ENCODE measurements around the gene ADAMTSL3.

GRCh38 chr15:83999396-84000135 is 345.6 kb downstream of the ADAMTSL3 start:
- TF ChIP-seq GRHL2 (CRISPR knock-in tag; IDR thresholded peaks at IDR 0.05; ENCODE audit: insufficient replicate concordance, severe bottlenecking): no peak
- no peak for TF ChIP-seq ZNF512 (CRISPR knock-in tag; IDR thresholded peaks at IDR 0.05; ENCODE audit: borderline replicate concordance)
- no peak for TF ChIP-seq CTCF (IDR thresholded peaks at IDR 0.05)
- TF ChIP-seq NR2C2 (CRISPR knock-in tag; IDR thresholded peaks at IDR 0.05): no peak
- no peak for TF ChIP-seq ZNF138 (CRISPR knock-in tag; conservative IDR thresholded peaks at IDR 0.05)
- TF ChIP-seq ZNF121 (CRISPR knock-in tag; IDR thresholded peaks at IDR 0.05): no peak
- TF ChIP-seq NR3C1 (CRISPR knock-in tag; conservative IDR thresholded peaks at IDR 0.05; ENCODE audit: low read depth): no peak
- TF ChIP-seq ZBTB21 (CRISPR knock-in tag; IDR thresholded peaks at IDR 0.05; ENCODE audit: borderline replicate concordance): no peak
- no peak for TF ChIP-seq MYBL2 (CRISPR knock-in tag; IDR thresholded peaks at IDR 0.05)
- TF ChIP-seq ESRRA (CRISPR knock-in tag; IDR thresholded peaks at IDR 0.05; ENCODE audit: borderline replicate concordance): no peak
